ENCODE data around the gene BGN.

BGN gene

DNA sequence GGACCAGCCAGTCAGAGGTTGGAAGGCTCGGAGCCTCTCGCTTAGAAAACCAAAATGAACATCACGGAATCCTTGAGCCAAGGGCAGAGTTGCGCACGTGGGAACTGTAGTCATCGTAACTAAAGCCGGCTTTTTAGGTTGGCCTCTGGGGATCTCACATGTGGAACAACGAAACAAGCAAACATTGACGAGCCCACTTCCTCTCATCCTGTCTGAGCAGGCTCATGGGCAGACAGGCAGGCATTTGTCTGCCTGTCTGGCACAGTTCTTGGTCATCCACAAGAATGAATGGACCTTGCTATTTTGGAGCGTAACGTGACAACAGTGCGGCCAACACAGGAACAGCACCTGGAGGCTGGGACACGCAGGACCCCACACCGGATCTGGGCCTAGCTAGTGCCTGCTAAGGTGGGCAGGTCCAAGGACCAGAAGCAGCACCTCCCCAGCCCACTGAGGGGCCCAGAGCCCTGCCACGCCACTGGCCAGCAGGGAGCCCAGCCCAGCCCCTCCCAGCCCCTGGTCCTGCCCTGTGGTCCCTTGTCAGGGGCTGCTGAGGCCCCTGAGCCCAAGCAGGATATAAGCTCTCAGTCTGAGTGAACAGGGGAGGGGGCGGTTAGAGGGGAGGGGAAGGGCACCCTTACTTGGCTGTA lies 39.8 kb upstream of the BGN start:
- CTCF ChIA-PET = no interaction called here
- no peak overlapping the region for H3K4me3 ChIP-seq (ENCODE audit: low read depth, low read length)
- TF ChIP-seq, protein P1, sequence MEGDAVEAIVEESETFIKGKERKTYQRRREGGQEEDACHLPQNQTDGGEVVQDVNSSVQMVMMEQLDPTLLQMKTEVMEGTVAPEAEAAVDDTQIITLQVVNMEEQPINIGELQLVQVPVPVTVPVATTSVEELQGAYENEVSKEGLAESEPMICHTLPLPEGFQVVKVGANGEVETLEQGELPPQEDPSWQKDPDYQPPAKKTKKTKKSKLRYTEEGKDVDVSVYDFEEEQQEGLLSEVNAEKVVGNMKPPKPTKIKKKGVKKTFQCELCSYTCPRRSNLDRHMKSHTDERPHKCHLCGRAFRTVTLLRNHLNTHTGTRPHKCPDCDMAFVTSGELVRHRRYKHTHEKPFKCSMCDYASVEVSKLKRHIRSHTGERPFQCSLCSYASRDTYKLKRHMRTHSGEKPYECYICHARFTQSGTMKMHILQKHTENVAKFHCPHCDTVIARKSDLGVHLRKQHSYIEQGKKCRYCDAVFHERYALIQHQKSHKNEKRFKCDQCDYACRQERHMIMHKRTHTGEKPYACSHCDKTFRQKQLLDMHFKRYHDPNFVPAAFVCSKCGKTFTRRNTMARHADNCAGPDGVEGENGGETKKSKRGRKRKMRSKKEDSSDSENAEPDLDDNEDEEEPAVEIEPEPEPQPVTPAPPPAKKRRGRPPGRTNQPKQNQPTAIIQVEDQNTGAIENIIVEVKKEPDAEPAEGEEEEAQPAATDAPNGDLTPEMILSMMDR (IDR thresholded peaks at IDR 0.05; ENCODE audit: insufficient read depth, low read length, missing control alignments) = no peak
- POLR2A ChIA-PET = no interaction called here
- no peak for DNase-seq (ENCODE audit: low read depth, low spot score)

DNA sequence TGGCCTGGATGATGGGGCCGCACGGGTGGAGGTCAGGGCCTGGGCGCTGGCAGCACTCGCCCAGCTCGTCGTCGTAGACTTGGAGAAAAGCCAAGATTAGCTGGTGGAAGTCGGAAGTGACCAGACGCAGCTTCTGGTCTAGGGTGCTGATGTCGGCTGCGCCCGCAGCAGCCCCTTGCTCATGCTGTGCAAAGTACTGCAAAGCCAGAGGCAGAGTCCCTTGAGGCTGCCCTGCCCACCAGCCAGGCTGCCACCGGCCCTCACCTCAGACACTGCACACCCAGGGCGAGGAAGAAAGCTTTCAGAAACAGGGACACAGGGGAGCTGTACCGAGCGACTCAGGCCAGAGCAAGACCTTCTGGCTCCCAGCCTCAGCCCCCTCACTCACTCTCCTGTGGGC lies 39.2 kb upstream of the BGN start:
- CTCF ChIA-PET = no interaction called here
- POLR2A ChIA-PET = no interaction called here
- no peak for DNase-seq (ENCODE audit: low read depth, low spot score)
- H3K4me3 ChIP-seq (ENCODE audit: low read depth, low read length) = no peak overlapping the region
- TF ChIP-seq, protein P1 (IDR thresholded peaks at IDR 0.05; ENCODE audit: insufficient read depth, low read length, missing control alignments) = no peak

DNA sequence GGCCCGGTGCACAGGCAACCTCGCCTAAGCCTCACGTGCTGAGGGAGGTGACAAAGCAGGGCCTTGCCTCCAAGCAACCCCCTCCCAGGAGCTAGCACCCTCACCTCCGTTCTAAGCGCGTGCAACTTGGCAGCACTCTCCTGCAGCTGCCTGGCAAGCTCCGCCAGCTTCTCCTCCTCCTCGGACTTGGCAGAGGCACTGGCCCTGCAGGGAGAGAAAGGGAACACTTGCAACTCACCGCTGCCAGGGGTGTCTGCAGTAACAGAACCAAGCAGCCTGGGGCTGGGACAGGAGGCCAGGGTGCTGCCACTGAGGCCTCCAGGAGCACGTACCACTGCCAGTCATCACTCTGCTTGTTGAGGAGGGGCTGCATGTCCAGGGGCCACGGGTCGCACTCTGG lies 38.6 kb upstream of the BGN start:
- POLR2A ChIA-PET = no interaction called here
- CTCF ChIA-PET = no interaction called here
- H3K4me3 ChIP-seq (ENCODE audit: low read depth, low read length) = no peak overlapping the region
- TF ChIP-seq, protein P1 (IDR thresholded peaks at IDR 0.05; ENCODE audit: insufficient read depth, low read length, missing control alignments) = no peak
- no peak for DNase-seq (ENCODE audit: low read depth, low spot score)

DNA sequence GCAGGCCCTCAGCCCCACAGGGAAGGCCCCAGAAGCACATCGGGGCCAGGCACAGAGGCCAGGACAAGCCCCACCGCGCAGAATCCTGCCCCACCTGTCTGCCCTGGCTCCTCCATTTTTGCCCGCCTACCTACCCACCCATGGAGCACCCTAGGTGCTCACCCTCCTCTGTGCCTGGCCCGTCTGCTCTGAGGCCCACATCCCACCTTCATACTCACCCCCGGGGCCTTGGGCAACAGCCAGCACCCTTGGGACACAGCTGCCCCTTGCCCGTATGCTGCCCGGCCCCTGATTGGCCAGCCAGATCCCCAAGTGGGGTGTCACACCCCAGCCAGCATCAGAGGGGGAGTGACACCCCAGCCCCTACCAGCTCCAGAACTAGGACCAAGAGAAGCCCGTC lies 38.1 kb upstream of the BGN start:
- DNase-seq (ENCODE audit: low read depth, low spot score) = no peak
- POLR2A ChIA-PET = no interaction called here
- CTCF ChIA-PET = no interaction called here
- TF ChIP-seq, protein P1 (IDR thresholded peaks at IDR 0.05; ENCODE audit: insufficient read depth, low read length, missing control alignments) = no peak
- no peak overlapping the region for H3K4me3 ChIP-seq (ENCODE audit: low read depth, low read length)

DNA sequence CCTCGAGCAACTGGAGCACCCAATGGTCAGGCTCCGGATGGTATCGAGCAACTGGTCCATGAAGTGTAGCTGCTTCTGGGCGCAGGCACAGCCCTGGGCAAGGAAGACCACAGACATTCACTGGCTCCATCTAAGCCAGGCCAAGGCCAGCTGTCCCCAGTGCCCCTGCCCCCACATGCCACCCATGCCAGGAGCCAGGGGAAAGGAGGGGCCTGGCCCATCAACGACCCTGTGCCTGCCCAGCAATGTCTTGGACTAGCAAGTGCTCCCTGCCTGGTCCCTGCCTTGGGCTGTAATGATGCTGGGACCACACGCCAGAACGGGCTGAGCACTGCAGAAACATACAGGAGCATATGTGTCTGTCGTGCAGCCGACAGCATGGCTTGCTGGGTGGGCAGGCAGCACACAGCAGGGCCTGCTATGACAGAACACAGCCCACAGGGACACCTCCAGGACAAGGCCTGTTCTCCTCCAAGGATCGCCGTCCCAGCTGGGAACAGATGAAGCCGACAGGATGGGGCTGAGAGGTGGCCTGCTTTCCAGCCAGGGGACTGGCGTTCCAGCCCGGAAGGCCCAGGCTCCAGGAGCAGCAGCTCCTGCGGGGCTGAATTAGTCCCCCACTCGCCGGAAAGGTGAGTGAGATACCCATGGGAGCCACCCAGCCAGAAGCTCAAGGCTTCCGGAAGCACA lies 37.5 kb upstream of the BGN start:
- TF ChIP-seq, protein P1 (IDR thresholded peaks at IDR 0.05; ENCODE audit: insufficient read depth, low read length, missing control alignments) = no peak
- POLR2A ChIA-PET = no interaction called here

DNA sequence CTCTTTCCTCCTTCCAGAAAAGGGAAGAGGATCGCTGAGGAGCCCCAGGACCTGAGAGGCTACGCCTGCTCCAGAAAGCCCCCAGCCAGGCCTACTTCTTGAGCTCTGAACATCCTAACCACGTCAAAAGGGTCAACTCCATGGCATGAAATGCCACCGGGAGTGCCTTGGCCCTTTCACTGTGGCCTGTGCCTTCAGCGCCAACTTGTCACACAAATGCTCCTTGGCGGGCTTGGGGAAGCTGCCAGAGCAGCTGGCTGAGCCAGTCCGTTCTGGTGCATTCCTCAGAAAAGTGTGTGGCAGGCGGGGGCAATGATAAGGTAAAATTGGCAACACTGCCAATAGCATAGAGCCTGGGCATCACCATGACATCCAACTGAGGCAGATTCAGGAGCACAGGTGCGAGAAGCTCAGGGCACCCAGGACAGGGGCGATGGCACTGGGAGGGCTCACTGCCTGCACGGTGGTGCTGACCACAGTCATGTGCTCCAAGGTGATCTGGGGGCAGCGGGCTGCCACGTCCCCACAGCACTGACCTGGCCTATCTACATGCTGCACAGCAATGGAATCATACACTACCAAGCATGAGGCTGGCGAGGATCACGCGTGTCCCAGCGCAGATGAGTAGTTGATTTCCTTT lies 36.8 kb upstream of the BGN start:
- CTCF ChIA-PET = interaction anchor here (0.8 to 5.9 kb wide), 5 partner anchors 33 to 517 kb away, joined by 3 to 71 read pairs (median 3); partner anchors contain the start of gene BGN
- no peak overlapping the region for H3K4me3 ChIP-seq (ENCODE audit: low read depth, low read length)
- DNase-seq (ENCODE audit: low read depth, low spot score) = no peak
- POLR2A ChIA-PET = no interaction called here
- TF ChIP-seq, protein P1 (IDR thresholded peaks at IDR 0.05; ENCODE audit: insufficient read depth, low read length, missing control alignments) = no peak

More for the DNA sequence above, 37.5 kb upstream of the BGN start:
- no peak for DNase-seq (ENCODE audit: low read depth, low spot score)
- H3K4me3 ChIP-seq (ENCODE audit: low read depth, low read length) = no peak overlapping the region
- CTCF ChIA-PET = interaction anchor here (5.9 kb wide), 1 partner anchor 51 kb away, joined by 71 read pairs; no protein-coding TSS in a partner anchor

All from AG04449 (cell line).